ENCODE data around the gene RPRML.
"Not testable (repeated sequence)": the region's sequence is repeated elsewhere in the genome, so short reads cannot be mapped to it uniquely, and the experiment has no call there.

Gene RPRML

GRCh38 chr17:46979147-46979863, at the start of gene RPRML:
Gene RPRML (minus strand): TSS chr17:46979253. CDS start chr17:46979007, 246 bp downstream.
- DNase-seq = no peak

DNA sequence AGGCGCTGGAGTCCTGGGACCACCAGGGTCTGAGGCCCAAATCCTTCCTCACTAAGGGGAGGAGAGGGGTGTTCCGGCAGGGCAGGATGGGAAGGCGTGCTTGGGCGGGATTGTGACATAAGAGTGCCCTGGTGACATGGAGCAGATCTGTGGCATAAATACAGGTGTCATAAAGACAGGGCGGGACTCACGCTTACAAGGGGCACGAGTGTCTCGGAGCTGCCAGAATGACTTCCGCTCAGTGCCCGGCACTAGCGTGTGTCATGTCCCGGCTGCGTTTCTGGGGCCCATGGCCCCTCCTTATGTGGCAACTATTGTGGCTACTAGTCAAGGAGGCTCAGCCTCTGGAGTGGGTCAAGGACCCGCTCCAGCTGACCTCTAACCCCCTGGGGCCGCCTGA, 37.9 kb upstream of the RPRML start:
- not testable (repeated sequence) for DNase-seq

DNA sequence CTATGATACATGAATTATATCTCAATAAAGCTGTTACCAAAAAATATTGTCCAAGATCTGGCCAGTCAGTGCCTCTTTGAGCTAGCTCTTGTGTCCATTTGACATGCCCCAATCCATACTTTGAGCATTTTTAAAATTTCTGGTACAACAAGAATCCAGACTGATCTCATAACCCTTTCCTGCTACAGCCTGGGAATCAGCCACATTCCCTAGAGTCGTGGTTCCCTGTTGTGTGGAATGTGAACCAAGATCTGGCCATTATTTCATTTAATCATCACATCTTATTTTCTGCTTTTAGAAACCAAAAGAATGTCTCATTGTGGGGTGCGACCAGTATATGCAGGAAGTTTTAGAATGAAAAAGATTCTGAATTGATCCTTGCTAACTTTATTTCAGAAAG, 34.3 kb upstream of the RPRML start:
- DNase-seq = no peak

DNA sequence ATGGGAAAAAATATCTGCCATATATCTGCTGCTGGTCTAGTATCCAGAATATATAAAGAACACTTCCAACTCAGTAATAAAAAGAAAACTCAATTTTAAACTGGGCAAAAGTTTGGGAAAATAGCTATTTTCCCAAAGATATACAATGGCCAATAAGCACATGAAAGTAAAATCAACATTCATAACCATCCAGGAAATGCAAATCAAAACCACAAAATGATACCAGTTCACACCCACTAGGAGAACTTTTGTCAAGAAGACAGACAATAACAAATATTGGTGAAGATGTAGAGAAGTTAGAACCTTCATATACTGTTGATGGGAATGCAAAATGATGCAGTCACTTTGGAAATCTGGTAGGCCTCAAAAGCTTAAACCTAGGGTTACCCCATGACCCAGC, 33.4 kb upstream of the RPRML start:
- no peak for DNase-seq

GRCh38 chr17:47009759-47010594, 30.9 kb upstream of the RPRML start:
- DNase-seq = no peak

DNA sequence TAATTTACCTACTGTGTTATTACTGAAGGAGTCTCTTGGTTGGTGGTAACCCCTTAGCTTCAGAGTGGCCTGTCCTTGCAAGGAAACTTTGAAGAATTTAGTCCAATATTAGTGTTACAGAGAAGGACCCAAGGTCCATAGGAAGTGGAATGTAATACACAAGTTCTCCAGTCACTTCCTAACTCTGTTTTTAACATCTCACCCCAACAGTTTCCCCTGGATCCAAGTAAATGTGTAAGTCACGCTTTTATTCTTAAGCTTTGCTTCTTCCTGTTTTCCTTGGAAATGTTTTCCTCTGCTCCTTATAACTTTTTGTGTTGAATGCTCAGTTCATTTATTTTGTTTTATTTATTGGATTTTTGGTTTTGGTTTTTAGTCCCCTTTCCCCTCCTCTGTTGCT, 25.9 kb upstream of the RPRML start:
- no peak for DNase-seq

DNA sequence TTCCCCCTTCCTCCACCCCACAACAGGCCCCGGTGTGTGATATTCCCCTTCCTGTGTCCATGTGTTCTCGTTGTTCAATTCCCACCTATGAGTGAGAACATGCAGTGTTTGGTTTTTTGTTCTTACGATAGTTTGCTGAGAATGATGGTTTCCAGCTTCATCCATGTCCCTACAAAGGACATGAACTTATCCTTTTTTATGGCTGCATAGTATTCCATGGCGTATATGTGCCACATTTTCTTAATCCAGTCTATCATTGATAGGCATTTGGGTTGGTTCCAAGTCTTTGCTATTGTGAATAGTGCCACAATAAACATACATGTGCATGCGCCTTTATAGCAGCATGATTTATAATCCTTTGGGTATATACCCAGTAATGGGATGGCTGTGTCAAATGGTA, 24.8 kb upstream of the RPRML start:
- not testable (repeated sequence) for DNase-seq

GRCh38 chr17:46995841-46996571, 17.0 kb upstream of the RPRML start:
- no peak for DNase-seq

DNA sequence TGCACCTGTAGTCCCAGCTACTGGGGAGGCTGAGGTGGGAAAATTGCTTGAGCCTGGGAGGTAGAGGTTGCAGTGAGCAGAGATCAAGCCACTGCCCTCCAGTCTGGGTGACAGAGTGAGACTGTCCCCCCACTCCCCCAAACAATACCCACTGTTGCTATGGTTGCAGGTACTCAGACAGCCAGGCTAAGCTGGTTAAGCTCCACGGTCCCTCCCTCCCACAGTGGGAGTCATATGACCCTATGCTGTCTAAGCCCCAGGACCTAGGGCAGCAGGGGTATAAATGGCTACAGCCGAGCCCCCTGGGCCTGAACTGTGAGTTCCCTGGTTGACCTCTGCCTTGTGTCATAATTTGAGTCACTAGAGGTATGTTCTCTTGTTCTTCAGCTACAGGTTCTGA, 15.9 kb upstream of the RPRML start:
- no peak for DNase-seq

GRCh38 chr17:46991617-46992016, 12.6 kb upstream of the RPRML start:
- no peak for DNase-seq

GRCh38 chr17:46989637-46990431, 10.8 kb upstream of the RPRML start:
- no peak for DNase-seq

- DNase-seq = not testable (repeated sequence)
Observed at GRCh38 chr17:46987927-46988326, 8.9 kb upstream of the RPRML start.

DNA sequence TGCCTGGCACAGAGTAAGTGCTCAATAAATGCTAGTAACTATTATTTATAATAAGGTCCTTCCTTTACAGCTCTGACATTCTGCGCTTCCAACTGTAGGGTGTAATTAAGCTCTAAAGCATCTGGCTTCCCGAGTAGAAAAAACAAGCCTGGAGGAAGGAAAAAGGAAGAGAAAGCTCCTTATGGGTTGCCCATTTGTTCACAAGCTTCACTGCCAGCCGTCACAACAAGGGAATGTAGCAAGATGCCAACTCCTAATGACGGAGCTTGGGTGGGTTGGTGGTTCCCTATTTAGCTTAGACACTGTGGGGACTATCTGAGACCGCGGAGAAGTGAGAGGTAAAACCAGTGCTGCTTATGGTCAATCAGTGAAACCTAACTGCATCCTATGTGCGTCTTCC, 7.3 kb upstream of the RPRML start:
- no peak for DNase-seq

- no peak for DNase-seq
Observed at GRCh38 chr17:46984892-46985291, 5.8 kb upstream of the RPRML start.

DNA sequence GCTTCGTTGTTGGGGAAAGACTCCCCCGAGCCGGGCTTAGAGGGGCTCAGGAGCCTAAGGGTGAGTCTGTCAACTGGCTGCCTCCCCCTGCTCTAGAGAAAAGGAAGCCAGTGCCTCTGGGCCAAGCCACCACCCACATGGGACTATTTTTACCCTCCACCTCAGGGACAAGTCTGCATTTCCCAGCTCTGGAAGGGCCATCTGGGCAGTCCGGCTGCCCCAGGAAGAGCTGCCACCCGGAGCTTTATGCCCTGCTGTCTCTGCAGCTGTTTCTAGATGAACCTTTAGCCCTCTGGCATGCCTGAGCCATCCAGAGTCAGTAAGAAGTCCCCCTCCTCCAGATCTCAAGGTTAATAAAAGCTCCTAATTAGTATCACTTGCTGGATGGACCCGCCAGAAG, 5.3 kb upstream of the RPRML start:
- DNase-seq = no peak

DNA sequence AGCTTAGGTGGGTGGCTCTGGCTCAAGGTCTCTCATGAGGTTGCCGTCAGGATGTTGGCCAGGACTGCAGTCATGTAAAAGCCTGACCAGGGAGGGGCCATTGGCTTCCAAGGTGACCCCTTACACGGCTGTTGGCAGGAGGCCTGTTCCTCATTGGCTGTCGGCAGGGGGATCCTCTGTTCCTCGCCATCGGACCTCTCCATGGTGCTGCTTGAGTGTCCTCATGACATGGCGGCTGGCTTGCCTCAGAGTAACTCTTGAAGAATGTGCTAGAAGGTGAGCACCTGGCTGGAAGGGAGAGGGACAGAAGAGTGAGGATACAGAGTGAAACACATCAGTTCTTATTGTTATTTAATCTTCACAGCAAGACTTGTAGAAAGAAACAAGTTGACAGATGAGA, 4.7 kb upstream of the RPRML start:
- no peak for DNase-seq

DNA sequence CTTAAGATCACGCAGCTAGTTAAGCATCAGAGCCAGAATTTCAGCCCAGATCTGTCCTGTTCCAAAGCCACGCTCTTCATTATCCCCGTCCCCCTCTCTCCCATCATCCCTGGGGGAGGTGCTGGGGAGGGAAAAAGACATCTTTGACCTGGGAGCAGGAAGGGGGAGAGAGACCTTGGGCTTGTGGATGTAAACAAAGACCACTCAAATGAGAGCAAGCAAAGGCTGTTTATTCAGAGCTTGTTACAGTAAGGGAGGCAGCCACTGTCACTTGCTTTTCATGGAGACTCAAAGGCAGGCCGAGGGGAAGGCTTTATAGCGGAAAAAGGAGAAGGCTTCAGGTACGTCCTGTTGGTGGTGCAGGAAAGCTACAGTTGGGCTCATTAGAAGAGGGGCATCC, 3.5 kb upstream of the RPRML start:
- DNase-seq = no peak

- no peak for DNase-seq
Observed at GRCh38 chr17:46978489-46979146, 435 bp downstream of the RPRML start.

DNA sequence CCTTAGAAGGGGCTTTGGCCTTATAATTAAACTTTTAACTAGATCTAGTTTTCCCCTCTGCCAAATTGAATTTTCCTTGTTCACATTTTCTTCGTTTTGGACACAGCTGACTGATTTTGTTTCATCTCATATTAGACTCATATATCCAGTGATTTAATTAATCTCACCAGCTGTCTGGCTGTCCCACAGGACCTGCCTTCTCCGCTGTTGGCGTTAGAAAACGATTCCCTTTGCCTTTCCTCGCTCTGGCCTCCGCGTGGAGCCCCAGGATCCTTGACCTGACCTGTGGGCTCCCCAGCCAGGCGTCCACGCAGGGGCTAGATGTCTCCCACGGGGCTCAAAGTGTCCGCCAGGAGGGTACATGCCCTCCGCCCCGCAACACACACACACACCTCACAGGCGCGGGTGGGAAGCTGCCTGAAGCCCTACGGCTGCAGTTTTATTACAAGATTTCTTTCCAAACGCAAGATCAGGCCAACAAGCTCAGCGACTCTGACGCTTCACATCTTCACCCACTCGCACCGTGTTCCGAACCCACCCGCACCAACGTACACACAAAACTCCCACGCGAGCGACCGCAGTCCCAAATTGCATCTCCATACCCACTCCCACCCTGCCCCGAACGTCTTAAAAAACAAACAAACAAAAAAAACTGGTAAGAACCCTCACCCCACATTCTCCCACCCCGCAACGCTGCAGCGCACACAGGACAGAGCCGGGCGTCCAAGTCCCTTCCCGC, 1.1 kb downstream of the RPRML start:
- no peak for DNase-seq

DNA sequence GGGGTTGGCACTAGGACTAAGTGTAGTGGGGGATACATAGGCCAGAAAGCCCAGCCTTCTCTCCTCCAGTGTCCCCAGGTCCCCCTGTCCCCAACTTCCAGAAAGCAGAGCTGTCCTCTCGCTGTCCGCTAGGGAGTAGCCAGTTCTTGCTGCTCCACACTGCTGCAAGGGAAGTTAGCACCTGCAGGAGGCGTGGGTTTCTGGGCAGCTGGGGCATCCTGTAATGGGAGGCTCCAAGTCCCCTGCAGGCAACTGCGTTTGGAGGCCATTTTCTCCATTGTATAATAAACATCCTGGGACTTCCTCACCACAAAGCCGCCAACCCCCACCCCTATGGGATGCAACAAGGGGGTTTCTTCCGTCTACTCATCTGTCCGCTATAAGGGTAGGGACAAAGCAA, 1.7 kb downstream of the RPRML start:
- DNase-seq = no peak

GRCh38 chr17:46976626-46977270, 2.3 kb downstream of the RPRML start:
- DNase-seq = no peak
